Endodermal cell (in vitro differentiated cells): Measurements from ENCODE around the gene ANKRD39. TPM values are rescaled to one million over a fixed set of nuclear protein-coding genes. Genes with fewer than 3 reads are reported as not detected.

Source experiments
- DNase-seq: peaks from one replicate; pipeline ENCODE4 v3.0.0-alpha.2; 2017
- H3K27ac ChIP-seq: 2 replicates; pipeline ENCODE4 v1.5.1; 2013; ENCODE audit warnings: mild to moderate bottlenecking, low read depth, low read length, moderate library complexity
- H3K27me3 ChIP-seq: 2 replicates; pipeline ENCODE4 v1.6.1; 2013; ENCODE audit warnings: mild to moderate bottlenecking, low read length, moderate library complexity; ENCODE audit not compliant: insufficient read depth, control insufficient read depth, poor library complexity, severe bottlenecking
- H3K36me3 ChIP-seq: 2 replicates; pipeline ENCODE4 v1.7.0; 2013; ENCODE audit warnings: mild to moderate bottlenecking, low read length, moderate library complexity; ENCODE audit not compliant: control insufficient read depth, insufficient read depth
- H3K4me1 ChIP-seq: one replicate; pipeline ENCODE4 v1.7.0; 2013; ENCODE audit warnings: low read length; ENCODE audit not compliant: control insufficient read depth, insufficient read depth
- H3K4me3 ChIP-seq: 2 replicates; pipeline ENCODE4 v1.5.1; 2013; ENCODE audit warnings: mild to moderate bottlenecking, low read length, moderate library complexity
- H3K9ac ChIP-seq: 2 replicates; pipeline ENCODE4 v1.6.1; 2013; ENCODE audit warnings: mild to moderate bottlenecking, low read length, moderate library complexity; ENCODE audit not compliant: poor library complexity, severe bottlenecking; ENCODE audit errors: extremely low read depth
- H3K9me3 ChIP-seq: 2 replicates; pipeline ENCODE4 v1.6.1; 2013; ENCODE audit warnings: mild to moderate bottlenecking, low read length, moderate library complexity; ENCODE audit not compliant: control insufficient read depth
- H3K27ac Mint-ChIP-seq: 2 replicates; pipeline ENCODE4 v1.8.0; 2020; ENCODE audit warnings: mixed read lengths
- H3K27me3 Mint-ChIP-seq: 2 replicates; pipeline ENCODE4 v1.8.0; 2021; ENCODE audit warnings: mild to moderate bottlenecking, mixed read lengths; ENCODE audit not compliant: insufficient read depth
- H3K36me3 Mint-ChIP-seq: 2 replicates; pipeline ENCODE4 v1.8.0; 2020; ENCODE audit warnings: low read depth, mixed read lengths
- H3K4me1 Mint-ChIP-seq: 2 replicates; pipeline ENCODE4 v1.8.0; 2020; ENCODE audit warnings: mixed read lengths
- H3K4me3 Mint-ChIP-seq: 2 replicates; pipeline ENCODE4 v1.8.0; 2020; ENCODE audit warnings: mild to moderate bottlenecking, moderate library complexity, mixed read lengths
- H3K9me3 Mint-ChIP-seq: 2 replicates; pipeline ENCODE4 v1.8.0; 2020; ENCODE audit warnings: mild to moderate bottlenecking, mixed read lengths
- WGBS, 2 experiments: methylation state at CpG; one replicate each; pipeline versions ENCODE4 v1.1.5 to v1.1.7; 2013; ENCODE audit warnings: missing lambda C conversion rate in 2 of 2, mixed read lengths in 1 of 2; ENCODE audit not compliant: insufficient coverage in 1 of 2, insufficient read length in 1 of 2; 5-methylcytosine and 5-hydroxymethylcytosine counted together
- total RNA-seq, 2 donors: library from RNA; stranded (reverse); fragmentation: NEBNext Ultra II Directional in 1 of 2; extraction: Animal tissue kit (Norgen Biotek cat#: 25700) in 1 of 2; gene quantifications; 2 replicates in 1 of 2; 3 replicates in 1 of 2; pipeline ENCODE4 v1.2.1, GENCODE V29; 2021
- TF ChIP-seq, protein P1 (sequence below): fragments of 200-600 bp; sonication (generic); conservative IDR thresholded peaks from 2 replicates; pipeline ENCODE4 v1.5.0; 2021; ENCODE audit warnings: antibody characterized with exemption, mild to moderate bottlenecking

The ANKRD39 gene
- total RNA-seq, 2 donors from 2014 or later: 14.6 to 16.7 TPM

DNA sequence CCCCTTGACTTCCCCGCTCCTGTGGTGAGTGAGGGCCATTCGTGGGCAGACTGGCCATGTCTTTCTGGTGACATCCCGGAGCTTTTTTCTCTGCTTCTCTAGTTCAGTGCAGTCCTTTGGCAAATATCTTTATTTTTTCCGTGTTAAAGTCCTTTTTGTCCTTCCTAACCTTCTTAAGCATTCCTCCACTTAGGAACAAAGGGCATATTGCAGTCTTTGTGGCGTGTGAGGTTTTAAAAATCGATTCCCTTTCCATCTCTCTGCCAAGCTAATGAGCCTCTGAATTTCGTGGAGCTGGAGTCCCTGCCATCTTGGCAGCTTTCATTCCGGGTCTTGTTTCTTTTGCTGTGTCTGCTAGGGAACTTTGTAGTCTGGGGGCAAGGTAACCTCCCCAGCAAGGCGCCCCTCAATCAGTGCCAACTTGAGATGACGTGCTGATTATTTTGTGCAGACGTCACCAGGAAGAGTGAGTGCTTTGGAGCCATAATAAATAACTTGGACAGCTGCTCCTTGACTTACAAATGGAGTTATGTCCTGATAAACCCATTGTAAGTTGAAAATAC is 36.6 kb downstream of the ANKRD39 start:
- Mint-ChIP-seq H3K27ac (no peak overlapping the region), H3K4me3 (no peak overlapping the region), H3K27me3 (peaks cover 3% of the 10 kb centered on the region), H3K4me1 (peaks cover 42% of the 10 kb centered on the region), H3K9me3 (no peaks in the 10 kb centered on the region), H3K36me3 (peaks cover 42% of the 10 kb centered on the region)
- TF ChIP-seq, protein P1, sequence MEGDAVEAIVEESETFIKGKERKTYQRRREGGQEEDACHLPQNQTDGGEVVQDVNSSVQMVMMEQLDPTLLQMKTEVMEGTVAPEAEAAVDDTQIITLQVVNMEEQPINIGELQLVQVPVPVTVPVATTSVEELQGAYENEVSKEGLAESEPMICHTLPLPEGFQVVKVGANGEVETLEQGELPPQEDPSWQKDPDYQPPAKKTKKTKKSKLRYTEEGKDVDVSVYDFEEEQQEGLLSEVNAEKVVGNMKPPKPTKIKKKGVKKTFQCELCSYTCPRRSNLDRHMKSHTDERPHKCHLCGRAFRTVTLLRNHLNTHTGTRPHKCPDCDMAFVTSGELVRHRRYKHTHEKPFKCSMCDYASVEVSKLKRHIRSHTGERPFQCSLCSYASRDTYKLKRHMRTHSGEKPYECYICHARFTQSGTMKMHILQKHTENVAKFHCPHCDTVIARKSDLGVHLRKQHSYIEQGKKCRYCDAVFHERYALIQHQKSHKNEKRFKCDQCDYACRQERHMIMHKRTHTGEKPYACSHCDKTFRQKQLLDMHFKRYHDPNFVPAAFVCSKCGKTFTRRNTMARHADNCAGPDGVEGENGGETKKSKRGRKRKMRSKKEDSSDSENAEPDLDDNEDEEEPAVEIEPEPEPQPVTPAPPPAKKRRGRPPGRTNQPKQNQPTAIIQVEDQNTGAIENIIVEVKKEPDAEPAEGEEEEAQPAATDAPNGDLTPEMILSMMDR: no peak
- Histone ChIP-seq H3K9me3 (no peaks in the 10 kb centered on the region), H3K27ac (no peak overlapping the region), H3K4me1 (peaks cover 7% of the 10 kb centered on the region), H3K27me3 (no peaks in the 10 kb centered on the region), H3K4me3 (no peak overlapping the region), H3K9ac (no peak overlapping the region), H3K36me3 (peaks cover 26% of the 10 kb centered on the region)
- 85 to 90% methylated on average over 9 to 11 of the region's 11 CpGs for WGBS, 2 experiments
- DNase-seq: no peak

DNA sequence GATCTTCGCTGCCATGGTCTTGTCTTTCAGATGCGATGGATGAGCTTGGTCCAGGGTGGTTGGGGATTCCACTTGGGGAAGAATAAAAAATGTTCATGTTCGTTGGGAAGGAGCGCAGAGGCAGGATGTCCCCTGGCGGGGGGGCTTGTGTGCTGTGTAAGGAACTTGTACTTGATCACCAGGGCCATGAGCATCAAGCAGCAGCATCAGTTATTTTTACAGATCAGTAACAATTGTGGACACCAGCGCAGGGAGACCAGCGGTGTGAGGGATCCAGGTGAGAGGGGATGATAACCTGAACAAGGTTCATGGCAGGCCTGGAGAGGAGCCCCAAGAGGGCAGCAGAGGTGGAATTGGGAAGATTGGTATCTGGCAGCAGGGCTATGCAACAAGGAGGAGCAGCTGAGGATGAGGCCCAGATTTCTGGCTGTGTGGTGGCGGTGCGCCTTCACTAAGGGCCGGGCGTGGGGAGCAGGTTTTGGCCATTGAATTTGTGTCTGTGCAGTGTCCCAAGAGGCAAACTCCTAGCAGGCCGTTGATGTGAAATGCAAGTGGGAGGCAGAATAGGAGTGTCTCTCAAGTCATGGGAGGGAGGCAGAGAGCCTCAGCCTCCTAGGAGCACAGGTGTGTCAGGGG is 37.8 kb downstream of the ANKRD39 start:
- H3K9me3 ChIP-seq: no peaks in the 10 kb centered on the region
- peaks cover 10% of the 10 kb centered on the region for H3K4me1 ChIP-seq
- H3K27me3 ChIP-seq: no peaks in the 10 kb centered on the region
- 87 to 94% methylated on average over 6 to 12 of the region's 12 CpGs for WGBS, 2 experiments
- no peak for DNase-seq
- TF ChIP-seq, protein P1: peak; percentile 51
- Mint-ChIP-seq H3K9me3 (no peaks in the 10 kb centered on the region), H3K4me3 (peak overlapping the region; percentile 67), H3K4me1 (peaks cover 48% of the 10 kb centered on the region), H3K36me3 (peaks cover 33% of the 10 kb centered on the region), H3K27ac (no peak overlapping the region), H3K27me3 (peaks cover 3% of the 10 kb centered on the region)
- H3K9ac ChIP-seq: no peak overlapping the region
- H3K36me3 ChIP-seq: peaks cover 14% of the 10 kb centered on the region
- peak overlapping the region; percentile 64 for H3K4me3 ChIP-seq
- no peak overlapping the region for H3K27ac ChIP-seq

DNA sequence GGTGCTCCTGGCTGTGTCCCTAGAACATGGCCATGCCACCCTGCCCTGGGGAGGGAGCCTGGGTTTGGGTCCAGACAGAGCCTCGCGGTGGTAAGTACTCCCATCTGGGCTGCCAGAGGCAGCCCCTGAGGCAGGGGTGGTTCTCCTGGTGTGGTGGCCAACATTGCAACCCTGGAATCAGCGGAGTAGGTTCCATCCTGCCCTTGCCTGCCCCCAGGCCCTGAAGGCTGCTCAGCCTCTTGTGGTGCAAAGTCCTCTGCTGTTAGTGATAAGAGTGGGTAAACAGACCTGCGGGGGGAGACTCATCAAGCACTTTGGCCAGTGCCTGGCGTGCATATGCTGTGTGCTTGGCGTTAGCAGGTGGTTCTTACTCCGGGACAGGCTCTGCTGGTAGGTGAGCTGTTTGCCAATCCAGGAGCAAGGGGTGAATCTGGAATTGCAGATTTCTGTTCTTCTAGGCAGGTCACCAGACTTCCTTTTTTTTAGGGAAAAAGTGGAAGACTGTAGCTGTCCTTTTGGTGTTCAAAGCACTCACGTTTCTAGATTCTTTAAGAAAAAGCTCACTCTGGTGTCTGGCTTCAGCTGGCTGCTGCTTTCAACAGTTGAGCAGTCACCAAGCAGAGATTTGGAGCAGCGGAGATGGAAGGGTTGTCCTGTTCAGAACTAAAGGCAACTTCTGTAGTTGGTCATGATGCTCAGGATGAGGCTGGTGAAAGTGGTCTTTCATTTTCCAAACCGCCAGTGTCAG is 38.5 kb downstream of the ANKRD39 start:
- H3K27ac ChIP-seq: no peak overlapping the region
- TF ChIP-seq, protein P1: no peak
- peaks cover 10% of the 10 kb centered on the region for H3K4me1 ChIP-seq
- H3K27me3 ChIP-seq: no peaks in the 10 kb centered on the region
- Mint-ChIP-seq H3K4me1 (peaks cover 48% of the 10 kb centered on the region), H3K27ac (no peak overlapping the region), H3K9me3 (no peaks in the 10 kb centered on the region), H3K36me3 (peaks cover 27% of the 10 kb centered on the region), H3K4me3 (peak overlapping the region; percentile 67), H3K27me3 (peaks cover 3% of the 10 kb centered on the region)
- H3K9ac ChIP-seq: no peak overlapping the region
- H3K9me3 ChIP-seq: no peaks in the 10 kb centered on the region
- peaks cover 13% of the 10 kb centered on the region for H3K36me3 ChIP-seq
- H3K4me3 ChIP-seq: peak overlapping the region; percentile 82
- WGBS, 2 experiments: 77 to 84% methylated on average over 8 to 10 of the region's 10 CpGs
- peak; percentile 68 for DNase-seq
